DMS53 (cell line): ENCODE results near the gene SND1.

Source experiments
- DNase-seq: peaks from one replicate; lab custom pipeline; 2025; lab: John Stamatoyannopoulos, UW

SND1 gene

GRCh38 chr7:128040205-128040604, 388.2 kb downstream of the SND1 start:
- no peak for DNase-seq

GRCh38 chr7:128041203-128041602, 389.2 kb downstream of the SND1 start:
- no peak for DNase-seq

GRCh38 chr7:128042012-128042411, 390.0 kb downstream of the SND1 start:
- no peak for DNase-seq

GRCh38 chr7:128044064-128044463, 392.1 kb downstream of the SND1 start:
- DNase-seq = no peak

- no peak for DNase-seq
Measured at GRCh38 chr7:128045158-128045557, 393.2 kb downstream of the SND1 start.

- DNase-seq = no peak
Measured at GRCh38 chr7:128045766-128046165, 393.8 kb downstream of the SND1 start.

- DNase-seq = no peak
Measured at GRCh38 chr7:128052404-128052803, 400.4 kb downstream of the SND1 start.

- peak; percentile 46 for DNase-seq
Measured at GRCh38 chr7:128053023-128053422, 401.0 kb downstream of the SND1 start.

GRCh38 chr7:128053991-128054390, 402.0 kb downstream of the SND1 start:
- DNase-seq = no peak

- DNase-seq = no peak
Measured at GRCh38 chr7:128054511-128054910, 402.5 kb downstream of the SND1 start.

GRCh38 chr7:128055637-128056036, 403.6 kb downstream of the SND1 start:
- DNase-seq = no peak

GRCh38 chr7:128056901-128057300, 404.9 kb downstream of the SND1 start:
- no peak for DNase-seq

- DNase-seq = no peak
Measured at GRCh38 chr7:128057909-128058308, 405.9 kb downstream of the SND1 start.

- no peak for DNase-seq
Measured at GRCh38 chr7:128059143-128059988, 407.4 kb downstream of the SND1 start.

GRCh38 chr7:128060018-128060417, 408.0 kb downstream of the SND1 start:
- DNase-seq = no peak

- DNase-seq = no peak
Measured at GRCh38 chr7:128063088-128063487, 411.1 kb downstream of the SND1 start.

- no peak for DNase-seq
Measured at GRCh38 chr7:128065872-128066271, 413.9 kb downstream of the SND1 start.

GRCh38 chr7:128066395-128066794, 414.4 kb downstream of the SND1 start:
- no peak for DNase-seq

- no peak for DNase-seq
Measured at GRCh38 chr7:128066858-128067257, 414.9 kb downstream of the SND1 start.

GRCh38 chr7:128067983-128068382, 416.0 kb downstream of the SND1 start:
- no peak for DNase-seq

GRCh38 chr7:128068785-128069184, 416.8 kb downstream of the SND1 start:
- DNase-seq = no peak

- DNase-seq = no peak
Measured at GRCh38 chr7:128069373-128070364, 417.7 kb downstream of the SND1 start.

- no peak for DNase-seq
Measured at GRCh38 chr7:128071376-128071775, 419.4 kb downstream of the SND1 start.
